Fibroblast of peridontal ligament (primary cell): ENCODE data around the gene CREB5.
A peak's percentile ranks its signal among the peaks of the same experiment; 100 is the strongest.
"Not testable (repeated sequence)": the region's sequence is repeated elsewhere in the genome, so short reads cannot be mapped to it uniquely, and the experiment has no call there.

Experiments used
- DNase-seq: peaks from one replicate; pipeline ENCODE4 v3.0.0-alpha.2; 2010; ENCODE audit errors: extremely low read depth

Gene CREB5

GRCh38 chr7:28609608-28610007 lies 197.3 kb downstream of the CREB5 start:
- DNase-seq, result no peak

DNA sequence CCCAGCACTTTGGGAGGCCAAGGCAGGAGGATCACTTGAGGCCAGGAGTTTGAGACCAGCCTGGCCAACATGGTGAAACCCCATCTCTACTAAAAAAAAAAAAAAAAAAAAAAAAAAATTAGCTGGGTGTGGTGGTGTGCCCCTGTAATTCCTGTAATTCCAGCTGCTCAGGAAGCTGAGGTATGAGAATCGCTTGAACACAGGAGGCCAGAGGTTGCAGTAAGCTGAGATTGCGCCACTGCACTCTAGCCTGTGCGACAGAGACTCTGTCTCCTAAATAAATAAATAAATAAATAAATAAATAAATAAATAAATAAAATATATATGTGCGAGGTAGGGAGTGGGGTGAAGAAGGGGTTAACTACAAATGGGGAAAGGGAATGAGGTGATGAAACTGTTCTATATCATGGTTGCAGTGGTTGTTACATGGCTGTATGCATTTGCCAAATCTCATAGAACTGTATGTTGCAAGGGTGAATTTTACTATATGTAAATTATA lies 199.1 kb downstream of the CREB5 start:
- not testable (repeated sequence) for DNase-seq

DNA sequence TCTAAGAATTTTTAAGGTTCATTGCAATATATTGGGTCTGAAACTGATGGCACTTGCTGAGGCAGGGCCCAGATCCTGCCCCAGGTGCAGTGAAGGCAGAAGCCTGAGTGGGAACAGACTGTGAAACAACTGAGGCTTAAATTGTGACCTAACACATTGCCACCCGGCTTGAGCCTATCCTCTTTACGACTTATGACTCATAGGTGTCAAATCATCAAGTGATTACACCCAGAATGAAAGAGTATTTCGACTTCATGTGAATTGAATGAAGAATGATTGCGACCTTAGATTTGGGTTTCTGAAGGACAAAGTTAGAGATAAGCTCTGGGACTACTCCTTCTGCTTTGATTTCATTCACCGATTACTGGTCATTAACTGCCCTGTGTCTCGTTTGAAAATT lies 200.9 kb downstream of the CREB5 start:
- no peak for DNase-seq

DNA sequence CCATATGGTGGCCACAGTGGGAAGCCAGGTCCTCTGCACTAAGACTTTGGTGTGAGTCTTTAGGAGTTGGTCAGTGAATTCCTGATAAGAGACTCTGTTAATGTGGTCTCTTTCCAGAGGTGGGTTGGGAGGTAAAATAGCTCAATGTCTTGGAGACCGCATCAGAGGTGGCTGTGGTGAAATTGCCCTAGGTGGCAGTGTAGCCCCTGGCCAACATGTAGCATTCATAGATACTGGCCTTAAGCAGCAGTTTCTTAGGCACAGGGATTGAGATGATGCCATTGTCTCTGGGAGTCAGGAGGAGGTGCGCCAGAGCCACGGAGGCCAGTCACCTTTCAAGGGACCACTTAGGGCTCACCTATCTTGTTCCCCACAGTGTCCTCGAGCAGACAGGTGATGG lies 202.8 kb downstream of the CREB5 start:
- DNase-seq, result no peak

GRCh38 chr7:28617308-28617880 lies 205.1 kb downstream of the CREB5 start:
- DNase-seq, result no peak

DNA sequence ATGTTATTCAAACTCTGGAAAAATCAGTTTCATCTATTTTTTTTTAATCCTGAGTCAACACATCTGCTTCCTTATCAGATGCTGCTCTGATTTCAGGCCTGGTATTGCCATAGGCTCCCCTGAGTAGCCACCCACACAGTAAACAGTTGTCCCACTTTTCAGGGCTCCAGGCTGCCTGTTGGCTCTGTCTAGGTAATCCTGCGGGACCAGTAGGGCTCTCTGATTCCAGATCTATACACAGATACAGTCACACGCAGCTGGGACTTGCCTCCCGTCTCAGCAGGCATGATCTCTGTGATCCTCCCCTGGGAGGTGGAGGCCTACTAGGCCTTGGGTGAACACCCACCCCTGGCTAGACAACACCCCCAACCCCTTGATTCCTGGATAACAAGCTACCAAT lies 206.1 kb downstream of the CREB5 start:
- no peak for DNase-seq

DNA sequence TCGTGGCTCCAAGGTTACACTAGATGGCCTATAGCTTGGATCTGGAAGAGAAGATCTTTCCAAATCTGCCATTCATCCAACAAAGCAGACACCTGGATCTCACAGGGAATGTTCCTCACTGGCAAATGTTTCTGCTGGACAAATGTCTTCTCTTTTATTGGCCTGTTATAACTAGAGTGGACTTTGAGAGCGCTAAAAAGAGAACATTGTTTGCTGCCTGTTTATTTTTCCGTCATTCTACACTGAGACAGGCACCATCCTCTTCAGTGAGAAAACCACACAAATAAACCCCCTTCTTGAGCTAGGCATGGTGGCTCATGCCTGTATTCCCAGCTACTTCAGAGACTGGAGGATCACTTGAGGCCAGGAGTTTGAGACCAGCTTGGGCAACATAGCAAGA lies 206.9 kb downstream of the CREB5 start:
- DNase-seq, result no peak

- no peak for DNase-seq
Observed at GRCh38 chr7:28621369-28621841, 209.1 kb downstream of the CREB5 start.

- peak; percentile 9 for DNase-seq
Observed at GRCh38 chr7:28623105-28623730, 210.9 kb downstream of the CREB5 start.

DNA sequence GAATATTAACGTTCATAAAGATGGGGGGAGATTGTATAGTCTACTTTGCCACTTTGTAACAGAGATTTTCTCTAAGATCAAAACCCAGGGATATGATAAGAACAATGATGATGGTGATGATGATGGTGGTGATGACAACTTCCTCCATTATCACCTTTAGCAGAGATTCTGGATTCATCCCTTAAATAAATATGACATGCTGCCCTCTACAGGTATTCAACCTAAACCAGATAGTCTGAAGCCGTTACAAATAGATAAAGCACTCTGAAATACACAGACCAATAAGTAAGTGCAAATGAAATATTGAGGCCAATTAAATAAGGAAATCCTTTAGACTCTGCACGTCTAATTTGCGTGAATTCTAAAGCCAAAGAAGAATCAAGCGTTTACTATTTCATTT lies 211.5 kb downstream of the CREB5 start:
- DNase-seq, result no peak

DNA sequence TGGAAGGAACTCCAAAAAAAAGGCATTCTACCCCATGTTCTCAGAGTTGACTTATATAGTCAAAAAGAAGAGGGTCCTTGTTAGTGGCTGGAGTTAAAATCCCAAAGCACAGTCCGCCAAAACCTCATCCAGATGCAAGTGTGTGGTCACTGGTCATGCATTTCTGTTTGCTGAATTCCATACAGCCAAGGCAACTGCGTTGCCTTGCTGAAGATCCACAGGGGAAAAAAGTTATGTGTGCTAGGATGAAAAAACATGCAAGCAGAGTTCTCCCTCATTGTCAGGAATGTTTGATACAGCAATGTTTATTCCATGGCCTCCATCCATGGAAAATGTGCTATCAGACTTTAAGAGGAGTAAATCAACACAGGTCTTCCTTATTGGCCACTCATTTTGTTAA lies 213.1 kb downstream of the CREB5 start:
- DNase-seq, result no peak

DNA sequence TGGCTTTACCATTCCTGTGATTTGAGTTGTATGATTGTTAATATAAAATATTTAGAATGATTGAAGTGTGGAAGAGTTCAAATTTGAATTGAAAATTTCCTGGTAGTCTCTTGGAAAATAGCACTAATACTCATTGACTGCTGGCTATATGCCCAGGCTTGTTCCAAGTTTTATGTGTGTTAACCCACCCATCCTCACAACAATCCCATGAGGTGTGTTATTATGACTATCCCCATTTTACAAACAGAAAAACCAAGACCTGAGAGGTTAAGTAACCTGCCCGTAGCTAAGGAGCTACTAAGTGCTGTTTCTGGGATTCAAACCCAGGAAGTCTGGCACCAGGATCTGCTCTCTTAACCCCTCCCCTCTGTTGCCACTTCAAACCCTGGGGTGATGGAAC lies 213.9 kb downstream of the CREB5 start:
- DNase-seq, result no peak

DNA sequence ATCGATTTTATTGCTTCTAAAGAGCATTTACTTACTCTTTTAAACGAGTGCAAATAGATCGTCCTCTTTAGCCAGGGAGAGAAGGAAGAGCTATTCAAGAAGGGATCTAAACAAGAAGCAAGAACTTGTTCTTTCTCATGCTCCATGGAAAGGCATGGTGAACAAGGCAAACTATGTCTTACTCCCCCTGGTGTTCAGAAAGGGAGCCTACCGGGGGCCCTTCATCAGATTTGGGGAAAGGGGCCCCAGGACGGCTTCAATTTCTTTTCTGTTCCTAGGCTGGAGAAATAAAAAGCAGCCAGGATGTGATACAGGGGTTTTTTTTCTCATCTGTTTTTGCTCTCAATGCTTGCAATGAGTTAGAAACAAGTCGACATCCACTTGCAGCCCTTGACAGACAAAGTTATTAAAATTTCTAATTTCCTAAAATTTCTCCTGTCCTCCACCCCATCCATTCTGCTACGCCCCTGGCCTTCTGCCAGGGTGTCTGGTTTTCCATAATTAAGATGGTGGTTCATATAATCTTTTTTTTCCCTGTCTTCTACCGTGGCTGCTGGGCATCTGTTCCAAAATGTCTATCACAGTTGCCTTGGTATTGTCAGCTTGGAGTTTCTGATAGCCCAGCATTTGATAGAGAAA lies 214.4 kb downstream of the CREB5 start:
- DNase-seq, result peak; percentile 4

GRCh38 chr7:28627263-28627653 lies 214.9 kb downstream of the CREB5 start:
- DNase-seq, result no peak

GRCh38 chr7:28627896-28628295 lies 215.6 kb downstream of the CREB5 start:
- DNase-seq, result no peak

DNA sequence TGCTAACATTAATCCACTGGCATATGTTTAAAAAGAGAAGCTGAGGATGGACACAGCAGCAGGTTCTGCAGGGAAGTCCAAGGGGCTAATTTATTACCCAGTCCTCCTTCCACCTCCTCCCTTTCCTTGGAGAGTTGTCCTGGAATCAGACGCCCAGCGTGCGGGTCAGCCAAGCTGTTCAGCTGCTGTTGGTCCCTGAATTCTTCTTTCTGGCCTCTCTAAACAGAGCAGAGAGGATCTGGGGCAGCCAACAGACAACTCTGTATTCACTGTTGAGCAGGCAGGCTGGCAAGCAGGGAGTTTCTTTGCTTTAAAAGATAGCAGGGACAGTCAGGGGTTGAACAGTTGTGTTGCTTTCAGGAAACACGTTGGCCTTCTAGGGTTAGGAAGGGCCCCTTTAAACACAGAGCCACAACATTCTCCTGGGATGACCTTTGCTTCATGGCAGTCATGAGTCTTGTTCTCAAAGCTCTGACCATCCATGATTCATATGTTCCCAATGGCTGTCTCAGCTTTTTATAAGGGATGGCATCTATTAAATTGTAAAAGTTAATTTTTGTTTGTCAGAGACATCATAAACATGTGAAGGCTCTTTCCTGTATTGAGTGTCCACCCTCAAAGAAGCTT lies 217.0 kb downstream of the CREB5 start:
- no peak for DNase-seq

DNA sequence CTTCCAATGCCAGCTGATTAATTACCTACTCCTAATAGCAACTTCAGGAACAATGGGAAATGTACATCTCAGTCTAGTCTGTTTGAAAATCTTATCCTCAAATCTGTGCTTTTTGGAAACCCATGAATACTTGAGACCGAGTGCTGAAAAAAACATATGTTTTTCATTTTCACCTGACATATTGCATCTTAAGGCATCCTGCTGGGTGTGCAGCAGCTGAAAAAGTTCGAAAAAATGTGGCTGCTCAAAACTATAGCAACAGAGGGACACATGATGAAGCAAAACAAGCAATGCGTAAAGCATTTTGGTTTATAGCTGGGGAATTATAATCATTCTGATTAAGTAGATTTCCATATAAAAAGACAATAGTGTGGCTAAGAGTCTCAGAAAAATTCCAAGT lies 218.0 kb downstream of the CREB5 start:
- DNase-seq, result no peak

GRCh38 chr7:28631995-28632394 lies 219.7 kb downstream of the CREB5 start:
- DNase-seq, result no peak

DNA sequence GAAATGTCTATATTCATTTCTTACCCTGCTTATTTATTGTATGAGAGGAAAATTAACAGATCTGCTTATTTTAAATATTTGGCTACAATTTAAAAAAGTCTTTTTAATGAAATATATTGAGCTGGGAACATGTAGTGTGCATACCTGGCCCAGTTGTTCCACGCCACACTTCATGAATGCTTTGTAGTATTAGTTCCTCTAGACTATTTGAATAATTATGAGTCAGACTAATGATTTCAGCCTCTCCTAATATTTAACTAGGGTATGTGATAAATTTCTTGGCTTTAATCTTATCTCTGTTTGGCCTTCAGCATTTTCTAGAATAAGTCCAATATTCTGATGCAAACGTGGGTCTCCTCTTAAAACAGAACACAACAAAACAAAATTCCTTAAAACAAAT lies 226.6 kb downstream of the CREB5 start:
- DNase-seq, result no peak

- DNase-seq, result no peak
Observed at GRCh38 chr7:28640001-28640400, 227.7 kb downstream of the CREB5 start.

DNA sequence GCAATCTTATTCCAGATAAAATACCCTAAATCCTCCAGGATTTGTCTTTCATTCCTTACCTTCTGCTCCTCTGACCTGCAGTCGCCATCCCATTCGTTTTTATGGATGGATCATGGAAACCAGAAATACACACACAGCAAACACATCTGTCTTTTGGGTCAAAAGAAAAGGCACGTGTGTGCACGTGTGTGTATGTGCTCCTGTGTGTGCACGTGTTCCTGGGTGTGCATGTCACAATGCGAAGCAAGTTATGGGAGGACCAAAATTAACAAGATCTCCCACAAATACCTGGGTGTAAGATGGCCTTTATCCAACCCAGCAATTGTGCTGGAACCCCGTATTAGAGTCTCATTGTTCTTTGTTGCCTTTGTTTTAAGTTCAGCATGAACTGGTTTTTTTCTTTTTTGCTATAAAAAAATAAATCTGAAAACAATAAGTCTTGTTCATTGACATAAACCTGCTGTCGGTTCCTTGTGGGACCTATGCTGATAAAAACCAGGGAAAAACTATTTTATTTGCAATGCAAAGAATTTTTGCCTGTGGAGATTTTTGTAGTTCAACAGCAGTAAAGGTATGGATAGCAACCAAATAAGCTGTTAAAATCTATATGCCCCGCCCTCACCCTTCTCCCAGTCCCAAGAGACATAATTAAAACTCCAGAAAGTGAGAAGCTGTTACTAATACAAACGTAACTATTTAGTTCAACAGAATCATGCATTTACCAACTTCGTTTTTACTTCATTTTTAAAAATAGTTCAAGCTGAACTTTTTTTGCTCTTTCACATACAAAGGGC lies 229.6 kb downstream of the CREB5 start:
- DNase-seq, result no peak

GRCh38 chr7:28643188-28643569 lies 230.9 kb downstream of the CREB5 start:
- no peak for DNase-seq
